ENCODE measurements around the gene AJM1. TPM values are rescaled to one million over a fixed set of nuclear protein-coding genes. Genes with fewer than 3 reads are reported as not detected.

Gene AJM1
- total RNA-seq, 1 donor from 2014 or later, result 2.2 TPM

- no peak for DNase-seq (ENCODE audit: low read depth)
- no peak for TF ChIP-seq CTCF (conservative IDR thresholded peaks at IDR 0.05; ENCODE audit: low read depth, low read length)
- H3K4me3 ChIP-seq (ENCODE audit: low read depth, low read length), result no peak overlapping the region
Measured at GRCh38 chr9:136854113-136854841, 12.0 kb downstream of the AJM1 start.

- no peak for TF ChIP-seq CTCF (conservative IDR thresholded peaks at IDR 0.05; ENCODE audit: low read depth, low read length)
- H3K4me3 ChIP-seq (ENCODE audit: low read depth, low read length), result no peak overlapping the region
- DNase-seq (ENCODE audit: low read depth), result no peak
Measured at GRCh38 chr9:136854842-136855460, 12.7 kb downstream of the AJM1 start.

GRCh38 chr9:136855461-136856078 is 13.3 kb downstream of the AJM1 start:
- H3K4me3 ChIP-seq (ENCODE audit: low read depth, low read length), result no peak overlapping the region
- no peak for TF ChIP-seq CTCF (conservative IDR thresholded peaks at IDR 0.05; ENCODE audit: low read depth, low read length)
- no peak for DNase-seq (ENCODE audit: low read depth)

GRCh38 chr9:136856079-136856476 is 13.8 kb downstream of the AJM1 start:
- TF ChIP-seq CTCF (conservative IDR thresholded peaks at IDR 0.05; ENCODE audit: low read depth, low read length), result no peak
- no peak overlapping the region for H3K4me3 ChIP-seq (ENCODE audit: low read depth, low read length)
- DNase-seq (ENCODE audit: low read depth), result no peak

GRCh38 chr9:136856541-136857141 is 14.4 kb downstream of the AJM1 start:
- no peak for TF ChIP-seq CTCF (conservative IDR thresholded peaks at IDR 0.05; ENCODE audit: low read depth, low read length)
- H3K4me3 ChIP-seq (ENCODE audit: low read depth, low read length), result no peak overlapping the region

GRCh38 chr9:136857166-136857565 is 14.9 kb downstream of the AJM1 start:
- H3K4me3 ChIP-seq (ENCODE audit: low read depth, low read length), result no peak overlapping the region
- no peak for DNase-seq (ENCODE audit: low read depth)
- no peak for TF ChIP-seq CTCF (conservative IDR thresholded peaks at IDR 0.05; ENCODE audit: low read depth, low read length)

More at GRCh38 chr9:136856541-136857141, 14.4 kb downstream of the AJM1 start:
- no peak for DNase-seq (ENCODE audit: low read depth)
